ENCODE results near the gene PRKAR1B.

Gene PRKAR1B

DNA sequence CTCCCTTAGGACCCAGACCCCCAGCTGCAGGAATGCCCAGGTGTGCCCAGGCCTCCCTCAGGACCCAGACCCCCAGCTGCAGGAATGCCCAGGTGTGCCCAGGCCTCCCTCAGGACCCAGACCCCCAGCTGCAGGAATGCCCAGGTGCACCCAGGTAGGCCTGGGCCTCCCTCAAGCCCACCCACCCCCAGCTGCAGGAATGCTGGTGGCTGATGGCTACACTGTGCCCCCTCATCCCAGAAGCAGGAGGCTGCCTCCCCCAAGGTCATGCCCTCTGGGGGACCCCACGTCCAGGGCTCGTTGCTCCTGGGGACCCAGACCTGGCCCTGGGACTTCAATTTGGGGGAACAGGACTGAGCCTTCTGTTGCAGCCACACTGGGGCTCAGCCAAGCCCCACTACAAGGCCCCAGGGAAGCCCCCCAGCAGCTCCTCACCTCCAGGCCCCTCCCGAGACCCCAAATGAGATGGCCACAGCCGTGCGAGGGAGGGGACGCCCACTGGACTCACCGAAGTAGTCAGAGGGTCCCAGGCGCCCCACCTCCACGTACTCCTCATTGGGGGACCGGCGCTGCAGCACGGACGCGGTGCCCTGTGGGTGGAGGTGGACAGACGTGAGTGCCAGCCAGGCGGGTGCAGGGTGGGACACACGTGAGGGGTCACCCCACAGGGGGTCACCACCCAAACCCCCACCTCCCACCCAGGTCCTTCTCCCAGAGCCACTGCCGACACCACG, 176.0 kb downstream of the PRKAR1B start:
- no peak for TF ChIP-seq SUZ12 (IDR thresholded peaks at IDR 0.05; ENCODE audit: extremely low read depth, insufficient read depth, insufficient read length)
- no peak for TF ChIP-seq ZNF274 (IDR thresholded peaks at IDR 0.05; ENCODE audit: low read depth, low read length)
- no peak for TF ChIP-seq YY1 (IDR thresholded peaks at IDR 0.05; ENCODE audit: insufficient read depth, insufficient read length)
- Histone ChIP-seq H3K9me3 (ENCODE audit: insufficient read depth, low read length) (no peaks in the 10 kb centered on the region), H3K36me3 (ENCODE audit: insufficient read depth, insufficient read length, low read length) (no peaks in the 10 kb centered on the region), H3K4me3 (ENCODE audit: insufficient read length, low read depth) (no peak overlapping the region), H3K27me3 (ENCODE audit: insufficient read depth, insufficient read length) (no peaks in the 10 kb centered on the region), H3K9ac (ENCODE audit: insufficient read length, low read depth) (no peak overlapping the region), H3K4me1 (ENCODE audit: insufficient read depth, insufficient read length) (peaks cover 10% of the 10 kb centered on the region)
- no peak for DNase-seq (ENCODE audit: low read depth, low spot score)

DNA sequence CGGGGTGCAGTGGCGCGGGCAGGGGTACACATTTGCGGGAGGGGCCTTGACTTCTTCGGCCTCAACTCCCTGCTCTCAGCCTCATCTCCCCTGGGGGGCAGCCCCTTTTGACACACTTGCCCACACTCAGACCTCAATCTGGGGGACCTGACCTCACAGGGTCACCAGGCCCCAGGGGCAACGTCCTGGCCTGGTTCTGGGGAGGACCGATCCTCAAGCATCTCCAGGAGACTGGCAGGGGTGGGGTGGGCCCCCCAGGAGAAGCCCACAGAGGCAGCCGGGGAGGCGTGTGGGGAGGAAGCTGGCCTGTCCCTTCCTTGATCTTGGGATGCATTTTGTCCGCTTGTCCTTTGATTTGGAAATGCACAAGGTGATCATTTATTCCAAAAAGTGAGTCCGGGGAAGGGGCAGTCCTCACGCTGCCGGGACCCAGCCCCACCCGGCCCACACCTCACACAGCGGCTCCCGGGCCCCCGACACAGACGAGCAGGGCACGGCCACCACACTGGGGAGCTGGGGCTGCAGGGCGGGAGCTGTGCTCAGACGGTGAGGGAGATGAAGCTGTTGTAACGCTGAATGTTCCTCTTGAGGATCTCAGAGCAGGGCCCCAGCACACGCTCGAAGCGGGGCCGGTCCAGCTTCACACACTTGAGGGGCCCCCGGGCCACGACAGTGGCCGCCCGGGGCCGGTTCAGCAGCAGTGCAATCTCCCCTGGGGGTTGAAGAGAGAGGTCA, 177.0 kb downstream of the PRKAR1B start:
- no peaks in the 10 kb centered on the region for H3K27me3 ChIP-seq (ENCODE audit: insufficient read depth, insufficient read length)
- TF ChIP-seq ZNF274 (IDR thresholded peaks at IDR 0.05; ENCODE audit: low read depth, low read length) (no peak), YY1 (IDR thresholded peaks at IDR 0.05; ENCODE audit: insufficient read depth, insufficient read length) (no peak), SUZ12 (IDR thresholded peaks at IDR 0.05; ENCODE audit: extremely low read depth, insufficient read depth, insufficient read length) (no peak)

DNA sequence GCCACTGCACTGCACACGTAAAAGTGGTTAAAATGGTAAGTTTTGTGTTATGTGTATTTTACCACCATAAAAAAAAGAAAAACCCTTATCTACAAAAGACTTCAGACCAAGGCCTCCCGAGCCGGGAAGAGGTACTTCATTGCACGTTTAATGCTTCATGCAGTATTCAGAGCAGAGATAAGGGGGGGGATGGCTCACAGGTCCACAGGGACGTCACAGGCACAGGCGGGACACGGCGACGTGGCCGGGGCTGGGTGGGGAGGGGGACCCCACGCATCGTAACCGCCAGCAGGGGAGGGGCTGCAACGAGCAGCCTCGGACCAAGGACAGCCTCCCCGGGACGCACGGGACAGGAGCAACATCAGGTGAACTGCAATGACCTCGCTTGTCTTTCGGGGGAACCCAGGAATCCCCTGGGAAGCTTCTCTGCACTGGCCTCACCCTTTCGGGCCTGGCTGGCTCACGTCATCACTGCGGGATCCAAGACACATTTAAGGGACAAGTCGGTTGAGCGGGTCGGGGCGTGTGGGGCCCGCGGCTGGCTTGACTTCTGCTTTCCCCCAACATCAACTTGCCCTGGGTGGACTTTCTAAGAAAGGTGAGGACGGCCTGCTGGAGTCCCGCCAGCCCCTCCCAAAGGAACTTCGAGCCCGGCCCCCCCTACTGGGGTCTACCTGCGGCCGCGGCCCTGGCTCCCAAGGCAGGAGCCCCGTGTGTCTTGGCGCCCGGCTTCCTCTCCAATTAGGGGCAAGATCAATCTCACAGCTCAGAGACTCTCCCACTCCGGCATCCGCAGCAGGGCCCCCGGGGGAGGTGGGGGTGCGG, 177.8 kb downstream of the PRKAR1B start:
- Histone ChIP-seq H3K4me3 (ENCODE audit: insufficient read length, low read depth) (no peak overlapping the region), H3K9me3 (ENCODE audit: insufficient read depth, low read length) (no peaks in the 10 kb centered on the region), H3K9ac (ENCODE audit: insufficient read length, low read depth) (no peak overlapping the region), H3K36me3 (ENCODE audit: insufficient read depth, insufficient read length, low read length) (no peaks in the 10 kb centered on the region), H3K4me1 (ENCODE audit: insufficient read depth, insufficient read length) (peaks cover 8% of the 10 kb centered on the region), H3K27me3 (ENCODE audit: insufficient read depth, insufficient read length) (no peaks in the 10 kb centered on the region)
- DNase-seq (ENCODE audit: low read depth, low spot score) = no peak
- TF ChIP-seq YY1 (IDR thresholded peaks at IDR 0.05; ENCODE audit: insufficient read depth, insufficient read length) (no peak), ZNF274 (IDR thresholded peaks at IDR 0.05; ENCODE audit: low read depth, low read length) (no peak), SUZ12 (IDR thresholded peaks at IDR 0.05; ENCODE audit: extremely low read depth, insufficient read depth, insufficient read length) (no peak)

More for the DNA sequence above, 177.0 kb downstream of the PRKAR1B start:
- H3K36me3 ChIP-seq (ENCODE audit: insufficient read depth, insufficient read length, low read length) = no peaks in the 10 kb centered on the region
- H3K4me3 ChIP-seq (ENCODE audit: insufficient read length, low read depth) = no peak overlapping the region
- peaks cover 8% of the 10 kb centered on the region for H3K4me1 ChIP-seq (ENCODE audit: insufficient read depth, insufficient read length)
- DNase-seq (ENCODE audit: low read depth, low spot score) = no peak
- H3K9ac ChIP-seq (ENCODE audit: insufficient read length, low read depth) = no peak overlapping the region
- H3K9me3 ChIP-seq (ENCODE audit: insufficient read depth, low read length) = no peaks in the 10 kb centered on the region

DNA sequence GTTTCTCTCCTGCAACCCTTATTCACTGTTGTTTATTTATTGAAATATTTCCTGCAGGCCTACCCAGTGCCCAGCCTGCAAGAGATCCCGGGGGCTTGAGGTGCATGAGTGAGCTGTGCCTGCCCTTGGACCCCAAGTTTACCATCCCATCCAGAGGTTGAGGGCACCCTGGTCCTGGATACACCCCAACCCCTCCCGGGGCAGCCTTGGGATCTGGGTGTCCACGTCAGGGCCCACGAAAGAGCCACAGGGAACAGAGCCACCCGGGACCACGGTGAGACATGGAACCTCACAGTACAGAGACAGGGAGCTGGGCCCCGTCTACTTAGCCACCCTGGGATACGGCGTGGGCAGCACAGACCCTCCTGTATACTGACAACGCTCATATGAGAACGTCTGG, 178.7 kb downstream of the PRKAR1B start:
- H3K9ac ChIP-seq (ENCODE audit: insufficient read length, low read depth) = no peak overlapping the region
- no peak overlapping the region for H3K4me3 ChIP-seq (ENCODE audit: insufficient read length, low read depth)
- peaks cover 8% of the 10 kb centered on the region for H3K4me1 ChIP-seq (ENCODE audit: insufficient read depth, insufficient read length)
- no peak for DNase-seq (ENCODE audit: low read depth, low spot score)
- no peaks in the 10 kb centered on the region for H3K36me3 ChIP-seq (ENCODE audit: insufficient read depth, insufficient read length, low read length)
- no peaks in the 10 kb centered on the region for H3K9me3 ChIP-seq (ENCODE audit: insufficient read depth, low read length)
- no peak for TF ChIP-seq YY1 (IDR thresholded peaks at IDR 0.05; ENCODE audit: insufficient read depth, insufficient read length)
- no peak for TF ChIP-seq ZNF274 (IDR thresholded peaks at IDR 0.05; ENCODE audit: low read depth, low read length)
- no peak for TF ChIP-seq SUZ12 (IDR thresholded peaks at IDR 0.05; ENCODE audit: extremely low read depth, insufficient read depth, insufficient read length)
- no peaks in the 10 kb centered on the region for H3K27me3 ChIP-seq (ENCODE audit: insufficient read depth, insufficient read length)

DNA sequence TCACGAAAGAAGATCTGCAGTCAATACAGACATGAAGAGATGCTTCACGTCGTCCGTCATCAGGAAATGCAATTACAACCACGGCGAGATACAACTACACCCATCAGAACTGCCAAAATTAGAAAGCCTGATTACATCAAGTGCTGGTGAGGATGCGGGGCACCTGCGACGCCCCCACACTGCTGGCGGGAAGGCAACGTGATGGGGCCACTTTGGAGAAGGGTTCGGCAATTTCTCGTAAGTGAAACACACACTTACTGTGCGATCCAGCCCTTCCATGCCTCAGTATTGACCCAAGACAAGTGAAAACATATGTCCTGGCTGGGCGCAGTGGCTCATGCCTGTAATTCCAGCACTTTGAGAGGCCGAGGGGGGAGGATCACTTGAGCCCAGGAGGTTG, 181.6 kb downstream of the PRKAR1B start:
- Histone ChIP-seq H3K36me3 (ENCODE audit: insufficient read depth, insufficient read length, low read length) (no peaks in the 10 kb centered on the region), H3K9ac (ENCODE audit: insufficient read length, low read depth) (no peak overlapping the region), H3K4me3 (ENCODE audit: insufficient read length, low read depth) (no peak overlapping the region), H3K4me1 (ENCODE audit: insufficient read depth, insufficient read length) (peaks cover 22% of the 10 kb centered on the region), H3K9me3 (ENCODE audit: insufficient read depth, low read length) (no peaks in the 10 kb centered on the region), H3K27me3 (ENCODE audit: insufficient read depth, insufficient read length) (no peaks in the 10 kb centered on the region)
- TF ChIP-seq SUZ12 (IDR thresholded peaks at IDR 0.05; ENCODE audit: extremely low read depth, insufficient read depth, insufficient read length) = no peak
- TF ChIP-seq YY1 (IDR thresholded peaks at IDR 0.05; ENCODE audit: insufficient read depth, insufficient read length) = no peak
- TF ChIP-seq ZNF274 (IDR thresholded peaks at IDR 0.05; ENCODE audit: low read depth, low read length) = no peak
- no peak for DNase-seq (ENCODE audit: low read depth, low spot score)

DNA sequence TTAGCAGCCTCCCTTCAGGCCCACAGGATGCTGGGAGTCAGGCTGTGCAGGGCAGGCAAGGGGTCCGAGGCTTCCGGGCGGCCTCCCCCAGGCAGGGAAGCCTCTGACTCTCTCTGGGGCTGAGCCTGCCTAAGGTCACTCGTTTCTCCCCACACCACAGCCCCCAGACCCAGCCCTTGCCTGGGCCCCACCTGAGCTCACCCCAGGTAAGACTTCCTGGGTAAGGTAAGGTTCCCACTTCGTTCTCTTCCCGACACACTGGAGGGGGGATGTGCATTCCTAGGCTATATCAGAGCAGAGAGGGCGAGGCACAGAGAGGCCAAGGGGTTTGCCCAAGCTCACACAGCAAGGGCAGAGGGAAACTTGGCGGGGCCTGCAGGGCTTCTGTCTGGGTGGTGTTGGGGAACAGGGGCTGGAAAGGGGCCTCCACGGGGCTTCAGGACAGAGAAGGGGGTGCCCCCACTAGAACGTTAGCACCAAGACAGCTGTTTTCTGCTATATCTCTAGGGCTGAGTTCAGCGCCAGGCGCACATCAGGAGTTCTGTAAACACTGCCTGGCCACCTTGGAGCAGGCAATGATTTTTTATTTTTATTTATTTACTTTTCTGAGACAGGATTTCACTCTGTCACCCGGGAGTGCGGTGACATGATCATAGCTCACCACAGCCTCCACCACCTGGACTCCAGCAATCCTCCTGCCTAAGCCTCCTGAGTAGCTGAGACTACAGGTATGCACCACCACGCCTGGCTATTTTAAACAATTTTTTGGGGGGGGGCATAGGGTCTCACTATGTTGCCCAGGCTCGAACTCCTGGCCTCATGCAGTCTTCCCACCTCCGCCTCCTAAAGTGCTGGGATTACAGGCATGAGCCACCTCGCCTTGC, 182.5 kb downstream of the PRKAR1B start:
- no peak for TF ChIP-seq SUZ12 (IDR thresholded peaks at IDR 0.05; ENCODE audit: extremely low read depth, insufficient read depth, insufficient read length)
- TF ChIP-seq ZNF274 (IDR thresholded peaks at IDR 0.05; ENCODE audit: low read depth, low read length) = no peak
- TF ChIP-seq YY1 (IDR thresholded peaks at IDR 0.05; ENCODE audit: insufficient read depth, insufficient read length) = no peak
- Histone ChIP-seq H3K4me1 (ENCODE audit: insufficient read depth, insufficient read length) (peaks cover 28% of the 10 kb centered on the region), H3K36me3 (ENCODE audit: insufficient read depth, insufficient read length, low read length) (no peaks in the 10 kb centered on the region), H3K27me3 (ENCODE audit: insufficient read depth, insufficient read length) (no peaks in the 10 kb centered on the region), H3K9ac (ENCODE audit: insufficient read length, low read depth) (no peak overlapping the region), H3K4me3 (ENCODE audit: insufficient read length, low read depth) (no peak overlapping the region), H3K9me3 (ENCODE audit: insufficient read depth, low read length) (no peaks in the 10 kb centered on the region)
- no peak for DNase-seq (ENCODE audit: low read depth, low spot score)

Measured in NT2/D1 (cell line).